GM18511 (cell line): Measurements from ENCODE around the gene OBSCN.

Experiments used
- ATAC-seq: cut with Tn5 transposase; IDR thresholded peaks from one replicate; pipeline ENCODE4 v1.9.1; 2021; ENCODE audit warnings: mild to moderate bottlenecking, moderate library complexity; ENCODE audit not compliant: unreplicated experiment

OBSCN gene

DNA sequence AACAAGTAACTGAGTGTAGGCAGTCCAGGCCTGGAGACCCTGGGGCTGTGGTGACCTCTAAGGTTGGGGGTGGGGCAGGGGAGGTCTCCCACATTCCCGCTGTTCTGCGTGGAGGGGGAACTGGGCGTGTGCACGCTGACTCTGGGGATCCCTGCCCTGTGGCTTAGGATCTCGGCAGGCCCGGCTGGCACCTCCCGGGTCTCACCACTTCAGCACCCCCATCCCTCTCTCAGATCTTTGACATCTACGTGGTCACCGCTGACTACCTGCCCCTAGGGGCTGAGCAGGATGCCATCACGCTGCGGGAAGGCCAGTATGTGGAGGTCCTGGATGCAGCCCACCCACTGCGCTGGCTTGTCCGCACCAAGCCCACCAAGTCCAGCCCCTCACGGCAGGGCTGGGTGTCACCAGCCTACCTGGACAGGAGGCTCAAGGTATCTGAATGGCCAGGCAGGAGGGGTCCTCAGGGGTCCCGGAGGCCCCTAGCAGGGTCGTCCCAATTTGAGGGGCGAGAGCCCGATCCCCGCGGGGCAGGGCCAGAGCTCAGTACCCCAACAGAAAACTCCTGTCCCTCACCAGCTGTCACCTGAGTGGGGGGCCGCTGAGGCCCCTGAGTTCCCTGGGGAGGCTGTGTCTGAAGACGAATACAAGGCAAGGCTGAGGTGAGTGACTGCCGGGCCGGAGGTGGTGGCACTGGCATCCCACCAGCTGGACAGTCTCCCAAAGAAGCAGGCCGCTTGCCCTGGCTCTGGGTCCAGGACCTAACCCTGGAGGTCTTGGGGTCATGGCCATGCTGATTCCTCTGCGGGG, 130.1 kb downstream of the OBSCN start:
- no peak for ATAC-seq

DNA sequence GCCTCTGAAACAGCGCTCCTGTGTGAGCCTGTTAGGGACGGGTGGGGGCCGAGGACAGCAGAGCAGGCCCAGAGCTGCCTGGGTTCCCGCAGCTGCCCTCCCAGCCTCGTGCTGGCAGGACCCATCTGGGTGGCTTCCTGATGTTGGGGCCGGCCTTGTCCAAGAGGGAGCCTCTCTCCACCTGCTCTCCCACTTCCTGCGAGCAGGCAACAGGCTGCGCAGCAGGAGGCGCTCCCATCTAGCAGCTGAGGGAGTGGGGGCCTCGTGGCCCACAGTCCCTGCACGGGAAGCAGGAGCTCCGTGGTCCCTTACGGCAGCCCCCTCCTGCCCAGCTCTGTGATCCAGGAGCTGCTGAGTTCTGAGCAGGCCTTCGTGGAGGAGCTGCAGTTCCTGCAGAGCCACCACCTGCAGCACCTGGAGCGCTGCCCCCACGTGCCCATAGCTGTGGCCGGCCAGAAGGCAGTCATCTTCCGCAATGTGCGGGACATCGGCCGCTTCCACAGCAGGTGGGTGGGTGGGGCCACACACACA, 130.7 kb downstream of the OBSCN start:
- no peak for ATAC-seq

DNA sequence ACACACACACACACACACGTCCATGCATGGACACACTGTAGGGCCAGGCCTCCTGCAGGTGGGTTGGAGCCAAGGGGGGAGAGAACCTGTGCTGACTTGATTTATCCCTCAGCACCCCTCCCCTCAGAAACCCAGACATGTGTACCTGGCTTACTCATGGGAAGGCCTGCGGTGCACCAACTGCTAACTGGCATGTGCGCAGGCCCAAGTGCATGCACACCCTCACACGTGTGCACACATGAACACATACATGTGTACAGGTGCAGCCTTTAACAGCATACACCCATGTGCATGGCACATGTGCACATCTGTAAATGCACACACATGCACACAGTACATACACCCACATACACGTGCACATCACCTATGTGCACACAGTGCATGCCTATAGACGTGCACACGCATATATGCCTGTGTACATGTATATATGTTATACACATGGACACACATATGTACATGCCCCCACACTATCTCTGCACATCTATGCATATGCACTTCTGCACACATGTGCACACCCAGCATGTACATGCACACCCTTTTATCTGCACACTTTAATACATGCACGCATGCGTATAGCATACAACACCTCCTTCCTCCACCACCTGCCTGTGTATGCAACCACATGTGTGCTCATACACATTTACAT, 131.3 kb downstream of the OBSCN start:
- no peak for ATAC-seq

DNA sequence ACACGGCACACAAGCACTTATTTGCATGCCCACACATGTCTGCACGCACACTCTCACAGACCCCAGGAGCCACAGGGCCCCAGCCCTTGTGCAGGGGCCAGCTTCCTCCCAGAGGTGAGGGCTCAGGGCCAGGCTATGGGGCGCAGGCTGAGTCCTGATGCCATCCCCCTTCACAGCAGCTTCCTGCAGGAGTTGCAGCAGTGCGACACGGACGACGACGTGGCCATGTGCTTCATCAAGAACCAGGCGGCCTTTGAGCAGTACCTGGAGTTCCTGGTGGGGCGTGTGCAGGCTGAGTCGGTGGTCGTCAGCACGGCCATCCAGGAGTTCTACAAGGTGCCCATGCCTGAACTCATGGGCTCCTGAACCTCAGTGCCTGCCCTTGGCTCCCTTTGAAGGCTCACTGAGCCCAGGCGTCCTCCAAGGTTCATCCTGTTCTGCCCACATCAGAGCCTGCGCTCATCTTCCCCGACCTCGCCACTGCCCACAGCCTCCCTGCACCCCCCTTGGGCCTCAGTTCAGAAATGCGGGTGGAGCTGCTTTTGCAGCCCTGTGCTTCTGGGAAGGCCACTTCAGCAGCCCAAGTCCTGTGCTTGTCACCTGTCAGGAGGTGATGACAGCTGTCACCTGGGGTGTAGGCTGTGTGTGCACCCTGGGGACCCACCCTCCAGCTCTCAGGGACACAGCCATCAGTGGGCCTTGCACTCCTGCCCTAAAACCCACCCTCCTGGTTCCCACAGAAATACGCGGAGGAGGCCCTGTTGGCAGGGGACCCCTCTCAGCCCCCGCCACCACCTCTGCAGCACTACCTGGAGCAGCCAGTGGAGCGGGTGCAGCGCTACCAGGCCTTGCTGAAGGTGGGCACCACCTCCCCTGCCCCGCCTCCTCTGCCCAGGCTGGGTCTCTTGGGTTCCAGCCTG, 132.2 kb downstream of the OBSCN start:
- no peak for ATAC-seq

DNA sequence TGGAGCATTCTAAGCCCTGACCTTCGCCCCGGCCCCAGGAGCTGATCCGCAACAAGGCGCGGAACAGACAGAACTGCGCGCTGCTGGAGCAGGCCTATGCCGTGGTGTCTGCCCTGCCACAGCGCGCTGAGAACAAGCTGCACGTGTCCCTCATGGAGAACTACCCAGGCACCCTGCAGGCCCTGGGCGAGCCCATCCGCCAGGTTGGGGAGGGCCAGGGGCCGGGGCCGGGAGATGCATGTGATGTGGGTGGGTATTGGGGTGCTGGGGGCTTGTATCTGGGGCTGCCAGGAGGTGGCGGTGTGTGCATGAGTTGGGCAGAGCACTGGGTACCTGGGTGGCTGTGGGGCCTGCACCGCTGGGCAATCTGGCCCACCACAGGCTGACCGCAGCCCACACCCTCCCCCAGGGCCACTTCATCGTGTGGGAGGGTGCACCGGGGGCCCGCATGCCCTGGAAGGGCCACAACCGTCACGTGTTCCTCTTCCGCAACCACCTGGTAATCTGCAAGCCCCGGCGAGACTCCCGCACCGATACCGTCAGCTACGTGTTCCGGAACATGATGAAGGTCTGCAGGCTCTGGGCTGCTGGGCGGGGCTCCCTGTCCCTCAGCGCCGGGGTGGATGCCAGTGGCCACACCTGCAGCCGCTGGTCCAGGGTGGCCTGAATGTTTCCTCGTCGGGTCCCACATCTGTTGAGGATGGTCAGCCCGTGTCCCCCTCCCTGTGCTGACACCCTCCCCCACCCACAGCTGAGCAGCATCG, 133.0 kb downstream of the OBSCN start:
- ATAC-seq: no peak

DNA sequence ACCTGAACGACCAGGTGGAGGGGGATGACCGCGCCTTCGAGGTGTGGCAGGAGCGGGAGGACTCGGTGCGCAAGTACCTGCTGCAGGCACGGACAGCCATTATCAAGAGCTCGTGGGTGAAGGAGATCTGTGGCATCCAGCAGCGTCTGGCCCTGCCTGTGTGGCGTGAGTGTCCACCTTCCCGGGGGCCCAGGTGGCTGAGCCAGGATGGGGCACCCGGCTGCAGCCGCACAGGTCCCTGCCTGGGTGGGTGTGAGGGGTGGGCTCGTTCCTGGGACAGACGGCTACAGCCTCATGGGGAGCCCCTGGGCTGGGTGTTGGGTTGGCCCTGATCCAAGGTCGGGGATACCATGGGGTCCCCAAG, 133.6 kb downstream of the OBSCN start:
- ATAC-seq: no peak

DNA sequence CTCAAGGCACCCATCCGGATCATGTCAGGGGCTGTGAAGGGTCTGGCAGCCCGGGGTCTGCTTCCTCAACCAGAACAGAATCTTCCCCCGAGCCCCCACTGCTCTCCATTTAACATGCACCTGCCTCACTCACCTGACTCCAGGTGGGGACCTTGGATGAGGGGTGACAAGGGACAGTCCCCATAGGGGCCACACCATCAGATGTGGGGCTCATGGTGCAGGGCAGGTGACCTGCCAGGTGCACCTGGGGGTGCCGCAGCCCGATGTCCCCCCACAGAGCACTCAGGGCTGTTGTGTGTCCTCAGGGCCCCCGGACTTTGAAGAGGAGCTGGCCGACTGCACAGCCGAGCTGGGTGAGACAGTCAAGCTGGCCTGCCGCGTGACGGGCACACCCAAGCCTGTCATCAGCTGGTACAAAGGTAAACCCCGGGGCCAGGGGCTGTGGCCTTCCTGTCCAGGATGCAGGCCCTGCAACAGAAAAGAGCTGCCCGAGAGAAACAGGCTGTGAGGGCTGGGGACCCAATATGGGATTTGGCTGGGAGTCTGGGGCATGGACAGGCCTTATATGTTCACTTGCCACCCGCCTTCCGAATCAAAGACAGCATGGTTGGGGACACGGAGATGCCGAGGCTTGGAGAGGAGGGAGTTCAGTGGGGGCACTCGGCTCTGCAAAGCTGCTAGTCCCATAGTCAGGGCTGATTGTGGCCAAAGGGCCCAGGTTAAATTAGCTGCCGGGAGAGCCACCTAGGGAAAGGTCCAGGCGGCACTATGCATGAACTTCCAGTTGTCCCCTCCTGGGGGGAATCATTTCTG, 134.2 kb downstream of the OBSCN start:
- ATAC-seq: no peak

DNA sequence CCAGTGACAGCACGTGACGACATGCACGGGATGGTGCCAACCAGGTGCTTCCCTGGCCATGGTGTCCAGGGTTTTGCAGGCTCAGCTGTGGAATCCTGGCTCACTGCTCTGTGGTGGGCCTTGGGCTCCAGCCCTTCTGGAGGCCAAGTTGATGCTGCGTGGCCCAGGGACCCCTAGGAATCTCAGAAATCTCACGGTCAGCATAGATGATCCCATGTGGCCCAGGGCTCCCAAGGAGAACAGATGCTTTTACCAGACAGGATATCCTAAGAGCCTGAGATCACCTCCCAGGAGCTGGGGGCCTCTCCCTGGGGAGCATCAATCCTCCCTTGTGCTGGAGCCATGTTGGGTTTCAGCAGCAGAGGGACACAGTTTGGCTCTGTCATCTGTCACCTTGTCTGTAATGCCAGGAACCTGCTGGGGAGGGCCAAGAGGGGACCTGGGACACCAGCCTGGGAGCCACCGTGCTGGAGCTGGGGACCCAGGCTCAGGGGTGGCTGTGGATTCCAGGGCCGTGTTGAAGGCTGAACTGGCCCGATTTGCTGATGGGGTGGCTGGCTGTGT, 134.9 kb downstream of the OBSCN start:
- ATAC-seq: no peak

DNA sequence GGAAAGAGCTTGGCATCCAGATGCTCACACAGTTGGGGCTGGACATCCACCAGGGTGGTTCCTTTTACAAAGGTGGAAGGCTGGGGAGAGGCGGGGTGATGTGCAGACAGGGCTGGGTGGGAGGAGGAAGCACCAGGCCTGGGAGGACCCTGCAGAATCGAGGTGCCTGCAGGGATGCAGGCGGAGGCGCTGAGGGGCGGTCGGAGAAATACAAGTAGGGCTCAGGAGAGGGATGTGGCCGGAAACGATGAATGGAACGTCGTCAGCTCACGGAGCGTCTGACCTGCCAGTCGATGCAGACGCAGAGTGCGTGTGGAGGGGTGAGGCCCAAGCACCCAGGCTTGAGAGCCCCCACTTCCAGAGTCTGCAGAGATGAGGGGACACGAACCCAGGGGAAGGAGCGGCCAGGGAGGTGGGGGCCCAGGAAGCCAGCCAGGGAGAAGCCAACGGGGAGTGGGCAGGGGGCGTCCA, 135.4 kb downstream of the OBSCN start:
- ATAC-seq: no peak

DNA sequence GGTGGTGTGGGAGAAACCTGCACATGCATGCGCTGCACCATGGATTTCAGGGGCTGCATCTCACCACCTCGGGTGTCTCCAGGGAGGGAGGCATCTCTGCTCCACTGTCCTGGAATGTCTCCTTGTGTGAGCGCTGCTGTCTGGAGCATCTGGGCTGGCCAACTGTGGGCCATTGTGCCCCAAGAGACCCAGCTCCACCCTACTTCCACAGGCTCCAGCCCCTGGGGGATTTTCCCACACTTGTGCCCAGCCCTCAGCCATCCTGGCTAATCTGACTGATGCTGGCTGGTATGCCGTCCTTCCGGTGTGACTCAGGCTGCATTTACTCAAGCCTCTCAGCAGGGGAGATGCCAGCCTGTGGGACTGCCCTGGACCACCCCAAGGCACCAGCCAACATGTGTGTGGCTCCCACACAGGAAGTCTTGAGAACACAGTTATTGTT, 136.8 kb downstream of the OBSCN start:
- no peak for ATAC-seq

DNA sequence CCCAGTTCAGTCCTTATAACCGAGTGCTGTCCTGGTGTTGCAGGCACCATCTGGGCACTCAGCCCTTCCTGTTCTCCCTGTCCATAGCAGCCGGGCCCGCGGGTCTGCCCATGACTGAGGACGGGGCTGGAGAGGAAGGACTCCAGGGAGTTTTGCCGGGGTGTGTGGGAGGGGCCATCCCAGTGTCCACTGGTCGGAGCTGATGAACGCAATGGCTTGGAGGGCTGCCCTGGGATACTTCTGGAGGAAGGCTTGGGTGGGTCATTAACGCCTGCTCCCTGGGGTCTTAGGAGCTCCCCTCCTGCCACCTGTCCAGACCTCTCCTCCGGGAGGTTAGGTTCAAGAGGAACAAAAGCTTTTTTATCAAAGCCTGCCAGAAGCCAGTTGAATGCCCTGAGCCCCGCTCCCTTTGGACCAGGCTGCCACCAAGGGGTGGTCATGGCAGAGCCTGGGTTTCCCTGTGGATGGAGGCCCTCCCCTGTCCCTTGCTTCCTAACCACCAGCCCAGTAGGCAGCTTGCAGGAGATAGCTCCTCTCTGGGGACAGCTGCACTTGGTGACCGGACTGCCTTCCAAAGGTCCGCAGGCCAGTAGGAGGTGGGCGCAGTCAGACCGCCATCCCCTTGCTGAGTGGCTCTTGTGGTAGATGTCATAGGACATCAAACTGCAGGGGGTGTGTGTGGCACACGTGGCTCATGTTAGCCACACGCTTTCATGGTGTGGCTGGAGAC, 137.5 kb downstream of the OBSCN start:
- no peak for ATAC-seq

DNA sequence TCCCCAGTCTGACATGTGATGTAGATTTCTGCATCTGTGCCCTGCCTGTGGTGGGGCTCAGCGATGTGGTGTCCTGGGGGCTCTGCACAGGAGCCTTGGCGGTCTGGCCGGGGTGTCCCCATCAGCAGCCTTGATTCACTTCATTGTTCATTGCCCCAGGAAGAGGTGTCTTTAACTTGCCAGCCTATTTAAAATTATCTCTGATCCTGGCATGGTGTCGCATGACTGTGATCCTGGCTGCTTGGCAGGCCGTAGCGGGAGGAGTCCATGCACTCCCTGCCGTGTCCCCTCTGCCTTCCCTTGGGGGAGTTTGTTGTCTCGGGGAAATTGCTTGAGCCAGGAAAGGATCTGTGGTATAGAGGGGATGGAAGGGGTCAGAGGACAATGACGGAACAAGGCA, 138.9 kb downstream of the OBSCN start:
- no peak for ATAC-seq

DNA sequence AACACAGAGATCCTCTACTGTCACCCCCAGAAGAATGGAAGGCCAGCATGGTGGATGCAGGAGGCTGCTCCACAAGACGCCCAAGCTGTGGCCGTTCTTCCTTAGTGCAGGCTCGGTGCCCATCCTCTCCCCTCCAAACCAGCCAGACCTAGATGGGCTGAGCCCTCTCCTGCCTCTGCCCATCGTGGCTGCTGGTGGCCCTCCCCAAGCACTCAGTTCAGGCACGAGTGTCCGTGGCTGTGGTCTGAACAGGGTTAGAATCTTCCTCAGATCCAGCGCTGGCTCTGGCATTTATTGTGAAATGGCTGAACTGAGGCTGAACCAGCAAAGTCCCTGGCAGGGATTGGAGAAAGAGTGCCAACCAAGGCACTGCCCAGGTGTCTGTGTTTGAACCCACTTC, 139.3 kb downstream of the OBSCN start:
- ATAC-seq: no peak

DNA sequence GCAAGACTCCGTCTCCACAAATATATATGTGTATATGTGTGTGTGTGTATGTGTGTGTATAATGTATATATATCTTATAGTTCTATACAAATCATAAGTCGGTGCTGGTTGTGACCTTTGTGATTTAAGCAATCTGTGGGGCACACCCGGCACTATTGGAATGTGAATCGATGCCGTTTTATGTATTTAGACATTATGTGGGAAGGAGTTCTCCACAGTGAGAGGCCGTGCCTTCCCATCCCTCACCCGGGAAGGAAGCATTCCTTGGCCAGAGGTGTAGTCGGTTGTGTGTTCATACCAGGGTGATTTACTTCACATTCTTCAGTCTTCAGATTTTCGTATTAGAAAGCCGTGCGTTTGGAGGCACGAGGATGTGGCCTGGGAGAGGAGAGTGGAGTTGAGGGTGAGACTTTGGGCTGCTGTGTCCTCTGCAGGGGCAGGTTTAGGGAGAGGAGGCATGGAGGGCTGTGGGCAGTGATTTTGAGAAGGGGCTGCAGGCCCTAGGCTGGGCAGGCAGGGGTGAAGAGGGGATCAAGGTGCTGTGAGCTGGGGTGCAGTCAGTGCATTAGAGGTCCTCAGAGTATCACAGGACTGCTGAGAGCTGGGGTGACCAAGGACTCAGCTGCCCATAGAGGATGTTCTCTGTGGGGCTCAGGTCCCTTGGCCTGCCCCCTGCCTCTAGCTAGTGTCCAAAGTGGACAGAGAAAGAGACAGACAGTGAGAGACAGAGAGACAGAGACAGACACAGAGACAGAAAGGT, 141.0 kb downstream of the OBSCN start:
- ATAC-seq: no peak

DNA sequence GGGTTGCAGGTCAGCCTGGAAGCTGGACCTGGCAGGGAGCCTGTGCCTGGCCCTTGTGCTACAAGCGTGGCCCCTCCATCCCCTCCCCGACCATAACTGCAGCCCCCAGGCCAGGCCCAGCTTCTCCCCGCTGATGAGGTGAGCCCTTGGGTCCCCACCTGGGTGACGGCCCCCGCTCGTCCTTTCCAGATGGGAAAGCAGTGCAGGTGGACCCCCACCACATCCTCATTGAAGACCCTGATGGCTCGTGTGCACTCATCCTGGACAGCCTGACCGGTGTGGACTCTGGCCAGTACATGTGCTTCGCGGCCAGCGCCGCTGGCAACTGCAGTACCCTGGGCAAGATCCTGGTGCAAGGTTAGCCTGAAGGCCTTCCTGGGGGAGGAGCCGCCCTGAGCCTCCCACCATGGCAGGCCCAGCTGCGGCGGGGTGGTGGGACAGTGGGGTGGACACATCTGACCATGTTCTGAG, 141.9 kb downstream of the OBSCN start:
- no peak for ATAC-seq

DNA sequence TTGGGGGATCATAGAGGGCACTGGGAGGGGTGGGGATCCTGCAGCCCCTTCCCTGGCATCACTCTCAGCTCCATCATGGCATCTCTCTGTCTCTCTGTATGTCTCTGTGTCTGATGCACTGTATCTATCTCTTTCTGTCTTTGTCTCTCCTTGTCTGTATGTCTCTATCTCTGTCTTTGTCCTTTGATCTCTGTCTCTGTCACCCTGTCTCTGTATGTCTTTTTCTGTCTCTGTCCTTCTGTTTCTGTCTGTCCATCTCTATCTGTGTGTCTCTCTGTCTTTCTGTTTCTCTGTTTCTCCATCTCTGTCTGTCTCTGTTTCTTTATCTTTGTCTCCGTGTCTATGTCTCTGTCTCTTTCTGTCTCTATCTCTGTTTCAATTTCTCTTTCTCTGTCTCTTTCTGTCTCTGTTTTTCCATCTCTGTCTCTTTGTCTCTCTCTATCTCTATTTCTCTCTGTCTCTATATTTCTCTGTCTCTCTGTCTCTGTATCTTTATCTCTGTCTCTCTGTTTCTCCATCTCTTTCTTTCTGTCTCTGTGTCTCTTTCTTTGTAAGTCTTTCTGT, 142.4 kb downstream of the OBSCN start:
- no peak for ATAC-seq
